Measurements from ENCODE around the gene ZNF816. TPM values are rescaled to one million over a fixed set of nuclear protein-coding genes. Genes with fewer than 3 reads are reported as not detected.
"Not testable (repeated sequence)": the region's sequence is repeated elsewhere in the genome, so short reads cannot be mapped to it uniquely, and the experiment has no call there.

Gene ZNF816
- polyA plus RNA-seq, 12 donors: 6.4 to 35.3 (median 8.3) TPM; not detected in 1

GRCh38 chr19:52936151-52936953 is 26.3 kb downstream of the ZNF816 start:
- DNase-seq: no peak

- DNase-seq: no peak
Observed at GRCh38 chr19:52935434-52935833, 27.2 kb downstream of the ZNF816 start.

GRCh38 chr19:52924641-52925040 is 38.0 kb downstream of the ZNF816 start:
- not testable (repeated sequence) for DNase-seq

- peak; percentile 29 for DNase-seq
Observed at GRCh38 chr19:52923778-52924593, 38.7 kb downstream of the ZNF816 start.

GRCh38 chr19:52922841-52923777 is 39.6 kb downstream of the ZNF816 start, which contains the start of gene ZNF888:
Gene ZNF888 (minus strand): TSS chr19:52923428. CDS start chr19:52917873, 5,555 bp downstream.
- DNase-seq: peak; percentile 72

- DNase-seq: no peak
Observed at GRCh38 chr19:52917531-52917930, 45.1 kb downstream of the ZNF816 start.

GRCh38 chr19:52910648-52911047 is 52.0 kb downstream of the ZNF816 start:
- no peak for DNase-seq

- DNase-seq: not testable (repeated sequence)
Observed at GRCh38 chr19:52904052-52904780, 58.5 kb downstream of the ZNF816 start.

GRCh38 chr19:52901842-52902241 is 60.8 kb downstream of the ZNF816 start:
- DNase-seq: no peak

Other genes with a start within 250 kb of the ZNF816 start
- 10 to 100 TPM in 5 of 12 donors, 1 to 10 TPM in 6, not detected in 1; 6.1 to 26.3 (median 9.6) TPM for gene ZNF611, start 227.8 kb downstream of the ZNF816 start, polyA plus RNA-seq (ENCODE audit: insufficient read length in 12 of 12)
- 10 to 100 TPM in 1 of 12 donors, 1 to 10 TPM in 9, not detected in 2; 2.2 to 13.1 (median 2.8) TPM for gene ZNF600, start 176.1 kb downstream of the ZNF816 start, polyA plus RNA-seq (ENCODE audit: insufficient read length in 12 of 12)
- 10 to 100 TPM in 5 of 12 donors, 1 to 10 TPM in 6, not detected in 1; 6.2 to 14.7 (median 9.6) TPM for gene ZNF28, start 141.2 kb downstream of the ZNF816 start, polyA plus RNA-seq (ENCODE audit: insufficient read length in 12 of 12)
- gene ZNF468, start 105.3 kb downstream of the ZNF816 start, polyA plus RNA-seq (ENCODE audit: insufficient read length in 12 of 12): 10 to 100 TPM in 11 of 12 donors, not detected in 1; 13.0 to 26.6 (median 19.8) TPM
- 10 to 100 TPM in 9 of 12 donors, 1 to 10 TPM in 1, not detected in 2; 8.7 to 29.5 (median 19.4) TPM for gene ZNF320, start 65.2 kb downstream of the ZNF816 start, polyA plus RNA-seq (ENCODE audit: insufficient read length in 12 of 12)
- gene ZNF888, start 39.5 kb downstream of the ZNF816 start, polyA plus RNA-seq (ENCODE audit: insufficient read length in 12 of 12): 1 to 10 TPM in 11 of 12 donors, not detected in 1; 3.1 to 7.6 (median 3.3) TPM
- gene ERVV-1, start 51.0 kb upstream of the ZNF816 start, polyA plus RNA-seq (ENCODE audit: insufficient read length in 12 of 12): under 1 TPM in 5 of 12 donors, not detected in 7; 0.08 to 0.22 (median 0.09) TPM
- gene ERVV-2, start 81.9 kb upstream of the ZNF816 start, polyA plus RNA-seq (ENCODE audit: insufficient read length in 12 of 12): not detected
- gene ZNF160, start 140.5 kb upstream of the ZNF816 start, polyA plus RNA-seq (ENCODE audit: insufficient read length in 12 of 12): 10 to 100 TPM in 11 of 12 donors, not detected in 1; 17.1 to 42.4 (median 25.0) TPM
- gene ZNF415, start 170.0 kb upstream of the ZNF816 start, polyA plus RNA-seq (ENCODE audit: insufficient read length in 12 of 12): 10 to 100 TPM in 10 of 12 donors, 1 to 10 TPM in 1, not detected in 1; 8.3 to 19.9 (median 13.0) TPM
- 10 to 100 TPM in 4 of 12 donors, 1 to 10 TPM in 7, not detected in 1; 5.3 to 16.9 (median 7.9) TPM for gene ZNF347, start 196.2 kb upstream of the ZNF816 start, polyA plus RNA-seq (ENCODE audit: insufficient read length in 12 of 12)
- 1 to 10 TPM in 10 of 12 donors, not detected in 2; 2.6 to 8.3 (median 4.7) TPM for gene ZNF665, start 230.5 kb upstream of the ZNF816 start, polyA plus RNA-seq (ENCODE audit: insufficient read length in 12 of 12)